Measurements from ENCODE around the gene PRAMEF1.

GRCh38 chr1:12760256-12760795, 30.9 kb upstream of the PRAMEF1 start:
- TF ChIP-seq CTCF (IDR thresholded peaks at IDR 0.05; ENCODE audit: insufficient read depth, low read length), result no peak
- TF ChIP-seq, protein P1, sequence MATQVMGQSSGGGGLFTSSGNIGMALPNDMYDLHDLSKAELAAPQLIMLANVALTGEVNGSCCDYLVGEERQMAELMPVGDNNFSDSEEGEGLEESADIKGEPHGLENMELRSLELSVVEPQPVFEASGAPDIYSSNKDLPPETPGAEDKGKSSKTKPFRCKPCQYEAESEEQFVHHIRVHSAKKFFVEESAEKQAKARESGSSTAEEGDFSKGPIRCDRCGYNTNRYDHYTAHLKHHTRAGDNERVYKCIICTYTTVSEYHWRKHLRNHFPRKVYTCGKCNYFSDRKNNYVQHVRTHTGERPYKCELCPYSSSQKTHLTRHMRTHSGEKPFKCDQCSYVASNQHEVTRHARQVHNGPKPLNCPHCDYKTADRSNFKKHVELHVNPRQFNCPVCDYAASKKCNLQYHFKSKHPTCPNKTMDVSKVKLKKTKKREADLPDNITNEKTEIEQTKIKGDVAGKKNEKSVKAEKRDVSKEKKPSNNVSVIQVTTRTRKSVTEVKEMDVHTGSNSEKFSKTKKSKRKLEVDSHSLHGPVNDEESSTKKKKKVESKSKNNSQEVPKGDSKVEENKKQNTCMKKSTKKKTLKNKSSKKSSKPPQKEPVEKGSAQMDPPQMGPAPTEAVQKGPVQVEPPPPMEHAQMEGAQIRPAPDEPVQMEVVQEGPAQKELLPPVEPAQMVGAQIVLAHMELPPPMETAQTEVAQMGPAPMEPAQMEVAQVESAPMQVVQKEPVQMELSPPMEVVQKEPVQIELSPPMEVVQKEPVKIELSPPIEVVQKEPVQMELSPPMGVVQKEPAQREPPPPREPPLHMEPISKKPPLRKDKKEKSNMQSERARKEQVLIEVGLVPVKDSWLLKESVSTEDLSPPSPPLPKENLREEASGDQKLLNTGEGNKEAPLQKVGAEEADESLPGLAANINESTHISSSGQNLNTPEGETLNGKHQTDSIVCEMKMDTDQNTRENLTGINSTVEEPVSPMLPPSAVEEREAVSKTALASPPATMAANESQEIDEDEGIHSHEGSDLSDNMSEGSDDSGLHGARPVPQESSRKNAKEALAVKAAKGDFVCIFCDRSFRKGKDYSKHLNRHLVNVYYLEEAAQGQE (IDR thresholded peaks at IDR 0.05; ENCODE audit: insufficient replicate concordance, low read depth), result no peak
- no peak for TF ChIP-seq POLR2AphosphoS5 (IDR thresholded peaks at IDR 0.05; ENCODE audit: low read depth)
- no peak for TF ChIP-seq GABPA (IDR thresholded peaks at IDR 0.05; ENCODE audit: low read depth)

All from HL-60 (cell line).